Lower lobe of right lung (tissue), 2 donors: Measurements from ENCODE around the gene JUN. TPM values are rescaled to one million over a fixed set of nuclear protein-coding genes. Genes with fewer than 3 reads are reported as not detected.

ENCODE experiments used
- ATAC-seq, 2 donors: fragments of 200-7000 bp; cut with Tn5 transposase; one replicate each; pipeline ENCODE4 v1.9.1; 2020 to 2022; ENCODE audit warnings: mild to moderate bottlenecking in 2 of 2, moderate library complexity in 2 of 2
- DNase-seq: peaks from one replicate; pipeline ENCODE4 v3.0.0-alpha.2; 2020
- H3K27ac ChIP-seq: fragments of 200-600 bp; one replicate; pipeline ENCODE4 v1.8.0; 2022
- H3K27me3 ChIP-seq: fragments of 200-600 bp; one replicate; pipeline ENCODE4 v1.8.0; 2022; ENCODE audit warnings: low read depth
- H3K36me3 ChIP-seq: fragments of 200-600 bp; one replicate; pipeline ENCODE4 v1.8.0; 2022; ENCODE audit warnings: mild to moderate bottlenecking
- H3K4me1 ChIP-seq: fragments of 200-600 bp; one replicate; pipeline ENCODE4 v1.8.0; 2022
- H3K4me3 ChIP-seq: fragments of 200-600 bp; one replicate; pipeline ENCODE4 v1.8.0; 2022; ENCODE audit warnings: mild to moderate bottlenecking
- H3K9me3 ChIP-seq: fragments of 200-600 bp; one replicate; pipeline ENCODE4 v1.8.0; 2022
- intact Hi-C: fragments of 100-400 bp; cut with DNase I; formaldehyde crosslinking; loops from one replicate; pipeline ENCODE4 v1.11.0; 2022
- total RNA-seq: library from RNA; stranded (reverse); fragmentation: NEBNext Ultra II Directional; extraction: Animal tissue kit (Norgen Biotek cat#: 25700); gene quantifications from one replicate; pipeline ENCODE4 v1.2.1, GENCODE V29; 2021
- TF ChIP-seq, protein P1 (sequence below): fragments of 200-600 bp; IDR thresholded peaks from one replicate; pipeline ENCODE4 v1.8.0; 2022; ENCODE audit warnings: antibody characterized with exemption, mild to moderate bottlenecking
- donor health status: DM: no; HTN: yes; CAD: no; lungs with severe emphysema.

Gene JUN
- total RNA-seq, 1 donor from 2014 or later: 118 TPM

DNA sequence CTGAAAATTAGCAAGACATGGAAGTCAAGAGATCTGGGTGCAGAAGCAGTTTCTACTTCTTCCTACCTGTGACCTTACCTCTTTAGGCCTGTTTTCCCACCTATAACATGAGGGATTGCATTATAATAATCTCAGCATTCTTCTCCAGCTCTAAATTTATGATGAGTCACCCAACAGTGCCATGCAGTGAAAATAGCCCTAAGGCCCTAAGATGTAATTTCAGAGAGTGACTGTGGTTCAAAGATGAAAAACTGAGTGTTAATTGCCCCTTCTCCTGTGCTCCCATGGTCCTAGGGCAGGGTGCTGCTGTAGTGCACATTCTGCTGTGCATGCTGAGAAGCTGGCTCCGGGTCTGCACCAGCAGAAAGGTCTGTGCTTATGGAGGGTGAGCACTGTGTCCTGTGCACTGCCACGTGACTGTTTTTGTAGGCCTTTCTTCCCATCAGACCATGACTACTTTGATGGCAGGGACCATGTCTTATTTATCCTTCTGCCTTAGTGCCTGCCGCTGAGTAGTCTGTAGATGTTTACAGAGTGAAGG, 29.7 kb downstream of the JUN start:
- H3K27ac ChIP-seq: peak overlapping the region; percentile 18
- no peaks in the 10 kb centered on the region for H3K27me3 ChIP-seq

DNA sequence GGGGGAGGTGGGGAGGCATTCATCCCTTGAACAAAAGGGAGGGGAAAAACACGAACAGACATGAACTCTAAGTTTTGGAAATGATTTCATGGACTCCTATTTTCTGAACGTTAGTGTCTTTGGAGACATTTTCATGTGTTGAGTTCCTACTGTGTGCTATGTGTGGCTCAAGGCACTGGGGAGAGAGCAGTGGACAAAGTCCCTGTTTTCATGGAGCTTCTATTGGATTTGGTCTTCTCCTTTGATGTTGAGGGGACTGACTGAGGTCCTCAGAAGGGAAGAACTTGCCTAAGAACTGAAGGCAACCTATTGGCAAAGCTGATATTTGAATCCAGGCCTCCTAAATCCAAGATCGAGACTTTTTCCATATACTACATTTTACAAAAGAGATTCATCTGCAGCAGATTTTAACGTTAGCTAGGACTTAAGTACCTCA, 30.4 kb downstream of the JUN start:
- peaks cover 33% of the 10 kb centered on the region for H3K4me1 ChIP-seq
- no peak overlapping the region for H3K4me3 ChIP-seq
- ATAC-seq (no peak), DNase-seq (no peak)
- H3K36me3 ChIP-seq: no peaks in the 10 kb centered on the region
- no peaks in the 10 kb centered on the region for H3K9me3 ChIP-seq
- TF ChIP-seq, protein P1, sequence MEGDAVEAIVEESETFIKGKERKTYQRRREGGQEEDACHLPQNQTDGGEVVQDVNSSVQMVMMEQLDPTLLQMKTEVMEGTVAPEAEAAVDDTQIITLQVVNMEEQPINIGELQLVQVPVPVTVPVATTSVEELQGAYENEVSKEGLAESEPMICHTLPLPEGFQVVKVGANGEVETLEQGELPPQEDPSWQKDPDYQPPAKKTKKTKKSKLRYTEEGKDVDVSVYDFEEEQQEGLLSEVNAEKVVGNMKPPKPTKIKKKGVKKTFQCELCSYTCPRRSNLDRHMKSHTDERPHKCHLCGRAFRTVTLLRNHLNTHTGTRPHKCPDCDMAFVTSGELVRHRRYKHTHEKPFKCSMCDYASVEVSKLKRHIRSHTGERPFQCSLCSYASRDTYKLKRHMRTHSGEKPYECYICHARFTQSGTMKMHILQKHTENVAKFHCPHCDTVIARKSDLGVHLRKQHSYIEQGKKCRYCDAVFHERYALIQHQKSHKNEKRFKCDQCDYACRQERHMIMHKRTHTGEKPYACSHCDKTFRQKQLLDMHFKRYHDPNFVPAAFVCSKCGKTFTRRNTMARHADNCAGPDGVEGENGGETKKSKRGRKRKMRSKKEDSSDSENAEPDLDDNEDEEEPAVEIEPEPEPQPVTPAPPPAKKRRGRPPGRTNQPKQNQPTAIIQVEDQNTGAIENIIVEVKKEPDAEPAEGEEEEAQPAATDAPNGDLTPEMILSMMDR: no peak
- no peak overlapping the region for H3K27ac ChIP-seq
- intact Hi-C loops: no loop called here
- no peaks in the 10 kb centered on the region for H3K27me3 ChIP-seq

More for the DNA sequence above, 29.7 kb downstream of the JUN start:
- peaks cover 33% of the 10 kb centered on the region for H3K4me1 ChIP-seq
- H3K4me3 ChIP-seq: no peak overlapping the region
- no peaks in the 10 kb centered on the region for H3K36me3 ChIP-seq
- intact Hi-C loops: no loop called here
- no peak for ATAC-seq
- H3K9me3 ChIP-seq: no peaks in the 10 kb centered on the region
- TF ChIP-seq, protein P1: no peak
- no peak for DNase-seq

GRCh38 chr1:58749646-58750045, 34.2 kb downstream of the JUN start:
- H3K4me1 ChIP-seq: peaks cover 8% of the 10 kb centered on the region
- no peaks in the 10 kb centered on the region for H3K27me3 ChIP-seq
- H3K9me3 ChIP-seq: no peaks in the 10 kb centered on the region
- DNase-seq (no peak), ATAC-seq (no peak)
- H3K4me3 ChIP-seq: no peak overlapping the region
- H3K27ac ChIP-seq: no peak overlapping the region
- TF ChIP-seq, protein P1: no peak
- intact Hi-C loops: no loop called here
- H3K36me3 ChIP-seq: no peaks in the 10 kb centered on the region

DNA sequence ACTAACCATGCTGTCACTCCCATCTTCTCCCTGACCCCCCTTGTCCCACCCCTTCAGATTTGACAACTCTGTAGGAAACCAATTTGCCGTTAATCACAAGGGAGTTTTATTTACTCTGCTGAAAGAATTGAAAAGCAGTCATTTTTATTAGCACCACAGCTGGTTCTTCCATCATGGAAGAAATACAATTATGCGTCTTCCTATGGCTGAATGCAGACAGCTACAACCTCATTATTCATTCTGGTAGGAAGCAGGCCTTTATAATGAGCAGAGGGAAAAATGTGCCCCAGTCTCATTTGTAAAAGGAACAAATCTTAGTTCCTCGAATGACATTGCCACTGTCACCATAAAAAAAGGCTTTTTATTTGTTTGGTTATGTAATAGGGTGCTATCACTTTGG, 35.2 kb downstream of the JUN start:
- DNase-seq (no peak), ATAC-seq (no peak)
- H3K27ac ChIP-seq: no peak overlapping the region
- no peaks in the 10 kb centered on the region for H3K36me3 ChIP-seq
- H3K9me3 ChIP-seq: no peaks in the 10 kb centered on the region
- no peaks in the 10 kb centered on the region for H3K27me3 ChIP-seq
- H3K4me3 ChIP-seq: no peak overlapping the region
- H3K4me1 ChIP-seq: peaks cover 3% of the 10 kb centered on the region
- intact Hi-C loops: no loop called here
- TF ChIP-seq, protein P1: no peak

DNA sequence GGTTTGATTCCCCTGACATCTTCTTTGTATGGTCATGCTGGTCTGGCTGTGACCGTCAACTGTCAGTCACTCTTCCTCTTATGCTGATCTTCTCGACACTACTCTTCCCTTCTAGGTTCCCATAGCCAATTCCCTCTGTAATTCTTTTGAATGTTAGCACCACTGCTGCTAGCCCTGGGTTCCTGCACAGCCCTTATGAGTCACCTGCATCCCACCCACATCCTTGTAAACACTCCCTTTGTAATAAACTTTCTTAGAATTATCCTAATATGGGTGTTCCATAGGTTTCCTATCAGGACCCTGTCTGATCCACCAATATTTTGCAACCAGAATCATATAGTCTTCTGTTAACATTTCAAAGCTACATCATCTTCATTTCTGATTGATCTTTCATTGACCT, 37.1 kb downstream of the JUN start:
- no peaks in the 10 kb centered on the region for H3K27me3 ChIP-seq
- no peaks in the 10 kb centered on the region for H3K36me3 ChIP-seq
- H3K27ac ChIP-seq: no peak overlapping the region
- no peaks in the 10 kb centered on the region for H3K9me3 ChIP-seq
- ATAC-seq (no peak), DNase-seq (no peak)
- TF ChIP-seq, protein P1: no peak
- intact Hi-C loops: no loop called here
- no peak overlapping the region for H3K4me3 ChIP-seq
- H3K4me1 ChIP-seq: no peaks in the 10 kb centered on the region
